PFSK-1 (cell line): Measurements from ENCODE around the gene VAPB.

ENCODE experiments used
- FOXP2 ChIP-seq: optimal IDR thresholded peaks from 2 replicates; pipeline ENCODE3; 2011; ENCODE audit warnings: borderline replicate concordance, control low read depth, inconsistent platforms; ENCODE audit not compliant: insufficient read depth; ENCODE audit errors: extremely low read length, extremely low read depth
- POLR2AphosphoS5 ChIP-seq: IDR thresholded peaks from 2 replicates; pipeline ENCODE4 v1.6.1; 2012; ENCODE audit warnings: low read depth, mild to moderate bottlenecking, control low read depth, low read length, moderate library complexity
- REST ChIP-seq, 2 experiments: IDR thresholded peaks; 2 replicates each; pipeline versions ENCODE4 v1.6.1 to v1.8.0; 2011 to 2012; ENCODE audit warnings: low read depth in 2 of 2, low read length in 2 of 2, control low read depth in 1 of 2, inconsistent platforms in 1 of 2, mild to moderate bottlenecking in 1 of 2, moderate library complexity in 1 of 2; ENCODE audit not compliant: insufficient read depth in 1 of 2
- SIN3A ChIP-seq: IDR thresholded peaks from 2 replicates; pipeline ENCODE4 v1.6.1; 2012; ENCODE audit warnings: mild to moderate bottlenecking, low read length, moderate library complexity, borderline replicate concordance; ENCODE audit not compliant: insufficient read depth
- TAF1 ChIP-seq: IDR thresholded peaks from 2 replicates; pipeline ENCODE4 v1.6.1; 2012; ENCODE audit warnings: low read length, control low read depth, borderline replicate concordance; ENCODE audit not compliant: insufficient read depth

VAPB gene

GRCh38 chr20:58393299-58393698 is 4.3 kb downstream of the VAPB start:
- TF ChIP-seq REST (IDR thresholded peaks at IDR 0.05; ENCODE audit: insufficient read depth in 1 of 2, low read depth in 2 of 2, low read length in 2 of 2) (no peak), POLR2AphosphoS5 (no peak), FOXP2 (no peak), SIN3A (no peak), TAF1 (no peak)

GRCh38 chr20:58394801-58395200 is 5.8 kb downstream of the VAPB start:
- no peak for TF ChIP-seq POLR2AphosphoS5
- TF ChIP-seq FOXP2: no peak
- TF ChIP-seq SIN3A: no peak
- TF ChIP-seq REST (IDR thresholded peaks at IDR 0.05; ENCODE audit: insufficient read depth in 1 of 2, low read depth in 2 of 2, low read length in 2 of 2): no peak
- no peak for TF ChIP-seq TAF1

GRCh38 chr20:58395604-58396003 is 6.6 kb downstream of the VAPB start:
- no peak for TF ChIP-seq REST (IDR thresholded peaks at IDR 0.05; ENCODE audit: insufficient read depth in 1 of 2, low read depth in 2 of 2, low read length in 2 of 2)
- no peak for TF ChIP-seq SIN3A
- TF ChIP-seq TAF1: no peak
- no peak for TF ChIP-seq POLR2AphosphoS5
- TF ChIP-seq FOXP2: no peak

- TF ChIP-seq SIN3A (no peak), POLR2AphosphoS5 (no peak), FOXP2 (no peak), TAF1 (no peak), REST (IDR thresholded peaks at IDR 0.05; ENCODE audit: insufficient read depth in 1 of 2, low read depth in 2 of 2, low read length in 2 of 2) (no peak)
Measured at GRCh38 chr20:58397429-58397828, 8.4 kb downstream of the VAPB start.

- TF ChIP-seq REST (IDR thresholded peaks at IDR 0.05; ENCODE audit: insufficient read depth in 1 of 2, low read depth in 2 of 2, low read length in 2 of 2) (no peak), FOXP2 (no peak), TAF1 (no peak), POLR2AphosphoS5 (no peak), SIN3A (no peak)
Measured at GRCh38 chr20:58398254-58398653, 9.2 kb downstream of the VAPB start.
